SK-N-SH treated with all-trans-retinoic acid at 6 μM for 48 hours (cell line): ENCODE data around the gene GTF3C4.

Experiments
- ATAC-seq: fragments of 200-7000 bp; cut with Tn5 transposase; 3 replicates; pipeline ENCODE4 v1.9.1; 2020; ENCODE audit warnings: mild to moderate bottlenecking, moderate library complexity
- ARNTL ChIP-seq: fragments of 450-650 bp; formaldehyde crosslinking; IDR thresholded peaks from 2 replicates; pipeline ENCODE4 v1.5.0; 2020; ENCODE audit warnings: low read depth, mild to moderate bottlenecking, moderate library complexity, borderline replicate concordance
- BACH2 ChIP-seq: fragments of 250-450 bp; sonication (Bioruptor Pico); IDR thresholded peaks from 2 replicates; pipeline ENCODE4 v1.9.0; 2021; ENCODE audit warnings: mild to moderate bottlenecking, borderline replicate concordance
- CSDC2 ChIP-seq: fragments of 250-450 bp; sonication (Bioruptor Pico); IDR thresholded peaks from 2 replicates; pipeline ENCODE4 v1.5.0; 2020; ENCODE audit warnings: mild to moderate bottlenecking, moderate library complexity
- GLIS3 ChIP-seq: fragments of 250-450 bp; sonication (Bioruptor Pico); IDR thresholded peaks from 2 replicates; pipeline ENCODE4 v1.5.0; 2020; ENCODE audit warnings: mild to moderate bottlenecking, moderate library complexity
- ISL1 ChIP-seq: fragments of 250-450 bp; sonication (Bioruptor Pico); IDR thresholded peaks from 2 replicates; pipeline ENCODE4 v2.1.2; 2022; ENCODE audit warnings: mild to moderate bottlenecking, moderate library complexity
- OSR1 ChIP-seq: fragments of 250-450 bp; sonication (Bioruptor Pico); IDR thresholded peaks from 2 replicates; pipeline ENCODE4 v1.8.0; 2022; ENCODE audit warnings: moderate library complexity, mild to moderate bottlenecking, inconsistent platforms
- RARB ChIP-seq: fragments of 250-450 bp; sonication (Bioruptor Pico); IDR thresholded peaks from 2 replicates; pipeline ENCODE4 v1.8.0; 2021; ENCODE audit warnings: mild to moderate bottlenecking, moderate library complexity
- SNAI2 ChIP-seq: fragments of 250-450 bp; sonication (Bioruptor Pico); IDR thresholded peaks from 2 replicates; pipeline ENCODE4 v1.5.0; 2020; ENCODE audit warnings: mild to moderate bottlenecking, moderate library complexity
- TOX ChIP-seq: fragments of 250-450 bp; sonication (Bioruptor Pico); IDR thresholded peaks from 2 replicates; pipeline ENCODE4 v1.8.0; 2021; ENCODE audit warnings: mild to moderate bottlenecking, moderate library complexity, borderline replicate concordance
- ZC3H10 ChIP-seq: fragments of 250-450 bp; sonication (Bioruptor Pico); IDR thresholded peaks from 2 replicates; pipeline ENCODE4 v1.5.1; 2021; ENCODE audit warnings: mild to moderate bottlenecking, moderate library complexity
- ZFP3 ChIP-seq: fragments of 250-450 bp; sonication (Bioruptor Pico); IDR thresholded peaks from 2 replicates; pipeline ENCODE4 v1.5.0; 2020; ENCODE audit warnings: mild to moderate bottlenecking, moderate library complexity
- ZFP30 ChIP-seq: fragments of 450-650 bp; formaldehyde crosslinking; IDR thresholded peaks from 2 replicates; pipeline ENCODE4 v1.5.0; 2022; ENCODE audit warnings: mild to moderate bottlenecking, moderate library complexity
- ZNF565 ChIP-seq: fragments of 450-650 bp; formaldehyde crosslinking; conservative IDR thresholded peaks from 2 replicates; pipeline ENCODE4 v1.5.0; 2020; ENCODE audit warnings: low read depth, mild to moderate bottlenecking, moderate library complexity
- TF ChIP-seq, protein P1 (sequence below): fragments of 250-450 bp; sonication (Bioruptor Pico); IDR thresholded peaks from 2 replicates; pipeline ENCODE4 v1.8.0; 2020; ENCODE audit warnings: mild to moderate bottlenecking, moderate library complexity, borderline replicate concordance
- TF ChIP-seq, protein P2 (sequence below): fragments of 250-450 bp; sonication (Bioruptor Pico); IDR thresholded peaks from 2 replicates; pipeline ENCODE4 v1.5.1; 2021; ENCODE audit warnings: mild to moderate bottlenecking, moderate library complexity
- TF ChIP-seq, protein P3 (sequence below): fragments of 250-450 bp; sonication (Bioruptor Pico); IDR thresholded peaks from 2 replicates; pipeline ENCODE4 v1.5.1; 2020; ENCODE audit warnings: low read depth, mild to moderate bottlenecking, moderate library complexity
- TF ChIP-seq, protein P4 (sequence below): fragments of 250-450 bp; sonication (Bioruptor Pico); IDR thresholded peaks from 2 replicates; pipeline ENCODE4 v1.5.0; 2020; ENCODE audit warnings: mild to moderate bottlenecking, moderate library complexity

The GTF3C4 gene

DNA sequence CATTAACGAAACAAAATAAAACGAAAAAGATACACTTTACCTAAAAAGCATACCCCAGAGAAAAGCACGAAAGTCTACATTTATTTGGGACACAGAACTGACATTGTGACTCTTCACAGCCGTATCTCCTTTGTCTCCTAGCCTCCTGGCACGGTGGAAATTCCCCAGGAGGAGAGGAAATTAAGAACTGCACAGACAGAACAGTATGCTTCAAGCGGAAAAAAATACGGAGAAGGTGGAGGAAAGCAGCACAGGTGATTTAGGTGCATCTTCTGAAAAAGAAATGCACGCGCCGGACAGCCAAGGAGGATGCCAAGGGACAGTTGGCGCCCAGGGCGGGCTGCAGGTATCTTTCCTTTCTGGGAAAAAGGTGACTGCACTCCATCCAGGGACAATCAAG is 32.5 kb upstream of the GTF3C4 start:
- ATAC-seq, result no peak
- TF ChIP-seq, protein P1, sequence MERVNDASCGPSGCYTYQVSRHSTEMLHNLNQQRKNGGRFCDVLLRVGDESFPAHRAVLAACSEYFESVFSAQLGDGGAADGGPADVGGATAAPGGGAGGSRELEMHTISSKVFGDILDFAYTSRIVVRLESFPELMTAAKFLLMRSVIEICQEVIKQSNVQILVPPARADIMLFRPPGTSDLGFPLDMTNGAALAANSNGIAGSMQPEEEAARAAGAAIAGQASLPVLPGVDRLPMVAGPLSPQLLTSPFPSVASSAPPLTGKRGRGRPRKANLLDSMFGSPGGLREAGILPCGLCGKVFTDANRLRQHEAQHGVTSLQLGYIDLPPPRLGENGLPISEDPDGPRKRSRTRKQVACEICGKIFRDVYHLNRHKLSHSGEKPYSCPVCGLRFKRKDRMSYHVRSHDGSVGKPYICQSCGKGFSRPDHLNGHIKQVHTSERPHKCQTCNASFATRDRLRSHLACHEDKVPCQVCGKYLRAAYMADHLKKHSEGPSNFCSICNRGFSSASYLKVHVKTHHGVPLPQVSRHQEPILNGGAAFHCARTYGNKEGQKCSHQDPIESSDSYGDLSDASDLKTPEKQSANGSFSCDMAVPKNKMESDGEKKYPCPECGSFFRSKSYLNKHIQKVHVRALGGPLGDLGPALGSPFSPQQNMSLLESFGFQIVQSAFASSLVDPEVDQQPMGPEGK (CRISPR knock-in tag), result no peak
- TF ChIP-seq ARNTL (CRISPR knock-in tag) (no peak), CSDC2 (CRISPR knock-in tag) (no peak), ZNF565 (CRISPR knock-in tag) (no peak), ZFP3 (CRISPR knock-in tag) (no peak), ISL1 (no peak), TOX (CRISPR knock-in tag) (no peak)
- TF ChIP-seq, protein P2, sequence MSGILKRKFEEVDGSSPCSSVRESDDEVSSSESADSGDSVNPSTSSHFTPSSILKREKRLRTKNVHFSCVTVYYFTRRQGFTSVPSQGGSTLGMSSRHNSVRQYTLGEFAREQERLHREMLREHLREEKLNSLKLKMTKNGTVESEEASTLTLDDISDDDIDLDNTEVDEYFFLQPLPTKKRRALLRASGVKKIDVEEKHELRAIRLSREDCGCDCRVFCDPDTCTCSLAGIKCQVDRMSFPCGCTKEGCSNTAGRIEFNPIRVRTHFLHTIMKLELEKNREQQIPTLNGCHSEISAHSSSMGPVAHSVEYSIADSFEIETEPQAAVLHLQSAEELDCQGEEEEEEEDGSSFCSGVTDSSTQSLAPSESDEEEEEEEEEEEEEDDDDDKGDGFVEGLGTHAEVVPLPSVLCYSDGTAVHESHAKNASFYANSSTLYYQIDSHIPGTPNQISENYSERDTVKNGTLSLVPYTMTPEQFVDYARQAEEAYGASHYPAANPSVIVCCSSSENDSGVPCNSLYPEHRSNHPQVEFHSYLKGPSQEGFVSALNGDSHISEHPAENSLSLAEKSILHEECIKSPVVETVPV, result no peak
- TF ChIP-seq, protein P3, sequence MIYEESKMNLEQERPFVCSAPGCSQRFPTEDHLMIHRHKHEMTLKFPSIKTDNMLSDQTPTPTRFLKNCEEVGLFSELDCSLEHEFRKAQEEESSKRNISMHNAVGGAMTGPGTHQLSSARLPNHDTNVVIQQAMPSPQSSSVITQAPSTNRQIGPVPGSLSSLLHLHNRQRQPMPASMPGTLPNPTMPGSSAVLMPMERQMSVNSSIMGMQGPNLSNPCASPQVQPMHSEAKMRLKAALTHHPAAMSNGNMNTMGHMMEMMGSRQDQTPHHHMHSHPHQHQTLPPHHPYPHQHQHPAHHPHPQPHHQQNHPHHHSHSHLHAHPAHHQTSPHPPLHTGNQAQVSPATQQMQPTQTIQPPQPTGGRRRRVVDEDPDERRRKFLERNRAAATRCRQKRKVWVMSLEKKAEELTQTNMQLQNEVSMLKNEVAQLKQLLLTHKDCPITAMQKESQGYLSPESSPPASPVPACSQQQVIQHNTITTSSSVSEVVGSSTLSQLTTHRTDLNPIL (CRISPR knock-in tag), result no peak
- TF ChIP-seq, protein P4, sequence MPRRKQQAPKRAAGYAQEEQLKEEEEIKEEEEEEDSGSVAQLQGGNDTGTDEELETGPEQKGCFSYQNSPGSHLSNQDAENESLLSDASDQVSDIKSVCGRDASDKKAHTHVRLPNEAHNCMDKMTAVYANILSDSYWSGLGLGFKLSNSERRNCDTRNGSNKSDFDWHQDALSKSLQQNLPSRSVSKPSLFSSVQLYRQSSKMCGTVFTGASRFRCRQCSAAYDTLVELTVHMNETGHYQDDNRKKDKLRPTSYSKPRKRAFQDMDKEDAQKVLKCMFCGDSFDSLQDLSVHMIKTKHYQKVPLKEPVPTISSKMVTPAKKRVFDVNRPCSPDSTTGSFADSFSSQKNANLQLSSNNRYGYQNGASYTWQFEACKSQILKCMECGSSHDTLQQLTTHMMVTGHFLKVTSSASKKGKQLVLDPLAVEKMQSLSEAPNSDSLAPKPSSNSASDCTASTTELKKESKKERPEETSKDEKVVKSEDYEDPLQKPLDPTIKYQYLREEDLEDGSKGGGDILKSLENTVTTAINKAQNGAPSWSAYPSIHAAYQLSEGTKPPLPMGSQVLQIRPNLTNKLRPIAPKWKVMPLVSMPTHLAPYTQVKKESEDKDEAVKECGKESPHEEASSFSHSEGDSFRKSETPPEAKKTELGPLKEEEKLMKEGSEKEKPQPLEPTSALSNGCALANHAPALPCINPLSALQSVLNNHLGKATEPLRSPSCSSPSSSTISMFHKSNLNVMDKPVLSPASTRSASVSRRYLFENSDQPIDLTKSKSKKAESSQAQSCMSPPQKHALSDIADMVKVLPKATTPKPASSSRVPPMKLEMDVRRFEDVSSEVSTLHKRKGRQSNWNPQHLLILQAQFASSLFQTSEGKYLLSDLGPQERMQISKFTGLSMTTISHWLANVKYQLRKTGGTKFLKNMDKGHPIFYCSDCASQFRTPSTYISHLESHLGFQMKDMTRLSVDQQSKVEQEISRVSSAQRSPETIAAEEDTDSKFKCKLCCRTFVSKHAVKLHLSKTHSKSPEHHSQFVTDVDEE, result no peak

DNA sequence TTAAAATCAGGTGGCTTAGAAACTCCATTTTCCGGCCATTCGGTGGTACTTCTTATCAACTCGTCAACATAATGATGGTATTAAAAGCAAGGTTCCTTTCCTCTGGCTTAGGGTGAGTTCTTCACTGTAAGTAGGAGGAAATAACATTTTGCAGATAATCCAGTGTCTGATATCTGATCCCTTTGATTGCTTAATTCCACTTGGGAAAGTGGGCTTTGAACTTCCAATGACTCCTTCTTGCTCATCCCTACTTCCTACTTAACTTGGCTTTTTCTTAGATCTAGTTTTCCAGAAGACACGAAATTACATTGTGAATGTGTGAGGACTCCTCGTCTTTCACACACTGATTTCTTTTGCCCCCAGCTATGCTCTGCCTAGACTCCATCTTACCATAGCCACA is 32.0 kb upstream of the GTF3C4 start:
- TF ChIP-seq GLIS3 (CRISPR knock-in tag) (no peak), OSR1 (no peak), ZC3H10 (no peak)
- TF ChIP-seq, protein P2, result no peak
- no peak for ATAC-seq

DNA sequence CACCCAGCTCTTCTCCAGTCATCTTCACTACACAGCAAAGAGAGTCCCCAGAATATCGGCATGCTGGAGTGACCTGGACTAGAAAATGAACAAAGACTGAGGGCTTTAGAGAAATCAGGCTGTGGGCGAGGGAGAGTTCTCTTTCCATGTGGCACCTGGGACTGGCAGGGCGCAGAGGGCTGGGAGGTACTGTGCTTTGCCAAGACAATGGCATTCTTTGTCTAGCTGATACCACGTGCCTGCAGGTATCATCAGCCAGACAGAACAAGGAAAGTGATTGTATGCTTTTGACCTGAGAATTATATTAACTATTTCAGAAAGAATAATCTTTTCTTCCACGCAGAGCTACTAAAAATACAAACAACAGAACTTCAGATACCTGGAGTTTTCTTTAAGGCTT is 30.9 kb upstream of the GTF3C4 start:
- ATAC-seq, result no peak
- TF ChIP-seq GLIS3 (CRISPR knock-in tag), result no peak
- TF ChIP-seq BACH2 (CRISPR knock-in tag), result no peak
- no peak for TF ChIP-seq ARNTL (CRISPR knock-in tag)

DNA sequence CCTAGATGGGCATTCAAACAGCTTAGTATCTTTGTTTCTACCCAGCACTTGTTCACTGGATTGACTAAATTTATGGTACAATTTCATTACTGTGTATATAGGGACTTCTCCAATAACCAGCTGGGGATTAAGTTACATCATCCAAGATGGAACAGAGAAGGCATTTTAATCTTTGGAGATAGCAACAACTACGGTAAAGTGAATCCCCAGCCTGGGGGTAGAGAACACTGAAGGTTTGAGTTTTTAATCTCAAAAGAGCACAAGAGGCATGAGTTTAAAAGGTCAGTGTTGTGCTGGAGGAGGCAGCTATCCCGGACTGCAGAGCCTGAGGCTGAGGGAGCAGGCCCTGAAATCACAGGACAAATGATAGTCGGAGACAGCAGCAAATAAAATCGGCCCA is 29.0 kb upstream of the GTF3C4 start:
- no peak for TF ChIP-seq OSR1
- no peak for TF ChIP-seq ZFP30
- no peak for ATAC-seq

DNA sequence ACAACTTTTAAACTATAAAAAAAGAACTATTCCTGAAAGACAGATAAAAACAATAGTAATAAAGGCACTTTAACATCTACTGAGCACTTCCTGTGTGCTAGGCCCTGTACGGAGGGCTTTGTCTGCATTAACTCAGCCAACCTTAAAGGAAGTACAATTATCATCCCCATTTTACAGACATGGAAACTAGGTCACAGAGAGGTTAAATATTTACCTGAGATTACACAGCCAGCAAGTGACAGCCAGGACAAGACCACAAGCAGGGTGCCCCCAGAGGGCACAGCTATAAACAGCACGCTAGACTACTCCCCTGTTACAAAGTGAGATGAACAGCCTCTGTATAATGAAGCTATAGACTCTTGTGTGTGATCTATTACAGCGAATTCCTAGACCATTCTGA is 26.0 kb upstream of the GTF3C4 start:
- ATAC-seq, result peak; percentile 38; the same call in 1 of the 3 replicates
- TF ChIP-seq RARB (CRISPR knock-in tag), result no peak
- TF ChIP-seq ZC3H10, result no peak
- TF ChIP-seq CSDC2 (CRISPR knock-in tag), result no peak
- TF ChIP-seq, protein P2, result no peak
- no peak for TF ChIP-seq SNAI2 (CRISPR knock-in tag)
- TF ChIP-seq BACH2 (CRISPR knock-in tag), result no peak
- no peak for TF ChIP-seq ZFP30
- no peak for TF ChIP-seq OSR1
- TF ChIP-seq ISL1, result no peak
